ENCODE data around the gene INPP5D. TPM values are rescaled to one million over a fixed set of nuclear protein-coding genes. Genes with fewer than 3 reads are reported as not detected.

INPP5D gene
- total and polyA plus RNA-seq, 4 donors, result 7.6 to 26.1 (median 25.3) TPM

DNA sequence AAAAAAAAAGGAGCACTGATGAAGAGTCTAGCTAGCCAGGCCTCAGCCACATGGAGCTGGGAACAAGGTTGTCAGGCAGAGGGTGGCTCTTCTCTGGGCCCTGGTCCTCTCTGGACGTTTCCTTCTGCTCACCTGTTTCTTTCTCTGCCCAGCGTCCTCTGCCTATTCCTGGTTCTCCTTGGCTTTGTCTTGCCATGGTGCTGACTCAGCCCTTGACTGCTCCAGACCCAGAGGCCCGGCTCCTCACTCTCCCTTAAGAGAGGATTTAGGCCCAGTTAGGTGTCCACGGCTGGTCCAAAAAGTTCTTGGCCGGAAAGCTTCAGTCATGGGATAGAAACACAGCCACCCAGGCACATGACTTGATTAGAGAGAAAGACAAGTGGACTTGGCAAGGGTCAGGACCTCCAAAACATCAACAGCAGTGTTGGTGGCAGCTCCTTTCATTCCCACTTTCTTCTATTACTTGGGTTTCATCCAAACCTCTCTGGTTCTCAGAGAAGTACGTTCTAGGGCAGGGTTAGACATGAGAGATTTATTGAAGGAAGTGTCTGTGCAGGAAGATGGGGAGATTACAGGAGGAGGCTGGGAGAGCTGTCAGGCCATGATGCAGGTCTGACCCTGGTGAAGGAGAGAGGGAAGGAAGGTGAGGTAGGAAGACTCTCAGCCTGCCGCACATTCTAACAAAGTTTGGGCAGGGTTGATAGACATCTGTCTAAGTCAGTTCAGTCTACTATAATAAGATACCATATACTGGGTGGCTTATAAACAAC, 176.9 kb downstream of the INPP5D start:
- Histone ChIP-seq H3K9me3 (ENCODE audit: control insufficient read depth in 4 of 4, insufficient read depth in 3 of 4, low read length in 3 of 4) (peaks cover 0 to 4% (median 0%) of the 10 kb centered on the region in 4 donors), H3K27me3 (ENCODE audit: control insufficient read depth in 3 of 3, insufficient read depth in 3 of 3, low read length in 2 of 3) (no peaks in the 10 kb centered on the region), H3K9ac (ENCODE audit: insufficient read depth in 1 of 2, low read length in 2 of 2) (no peak overlapping the region), H3K4me3 (no peak overlapping the region), H3K4me1 (ENCODE audit: control insufficient read depth in 5 of 5, insufficient read depth in 5 of 5, low read length in 5 of 5) (no peaks in the 10 kb centered on the region), H3K27ac (ENCODE audit: low read depth in 1 of 2, low read length in 1 of 2) (no peak overlapping the region), H3K36me3 (ENCODE audit: control insufficient read depth in 4 of 4, insufficient read depth in 4 of 4, low read length in 4 of 4) (no peaks in the 10 kb centered on the region)
- TF ChIP-seq CTCF (IDR thresholded peaks at IDR 0.05; ENCODE audit: control extremely low read depth, extremely low read depth), result no peak
- ATAC-seq (ENCODE audit: insufficient read depth, low FRiP score) (no peak), DNase-seq (no peak)
- 78 to 85% methylated on average over 7 of the region's 7 CpGs for WGBS, 2 donors

DNA sequence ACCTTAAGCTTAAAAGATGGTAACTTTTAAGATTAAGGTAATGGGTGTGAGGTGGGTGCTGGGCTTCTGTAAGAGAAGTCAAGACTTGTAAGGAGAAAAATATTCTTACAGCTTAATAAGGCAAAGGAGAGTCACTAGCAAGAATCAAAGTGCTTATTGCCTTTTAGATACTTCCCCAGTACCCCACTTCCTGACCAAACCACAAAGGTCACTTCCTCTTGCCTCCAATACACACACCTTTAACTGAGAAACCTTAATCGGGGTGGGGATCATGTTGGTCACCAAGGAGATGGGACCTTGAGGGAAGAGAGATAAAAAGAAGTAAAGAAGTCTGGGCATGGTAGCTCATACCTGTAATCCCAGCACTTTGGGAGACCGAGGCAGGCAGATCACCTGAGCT, 180.8 kb downstream of the INPP5D start:
- ATAC-seq (ENCODE audit: insufficient read depth, low FRiP score) (no peak), DNase-seq (no peak)
- no peak overlapping the region for H3K4me3 ChIP-seq
- 53 to 62% methylated on average over 2 of the region's 2 CpGs for WGBS, 2 donors
- H3K27ac ChIP-seq (ENCODE audit: low read depth in 1 of 2, low read length in 1 of 2), result no peak overlapping the region
- no peaks in the 10 kb centered on the region for H3K27me3 ChIP-seq (ENCODE audit: control insufficient read depth in 3 of 3, insufficient read depth in 3 of 3, low read length in 2 of 3)
- no peaks in the 10 kb centered on the region for H3K4me1 ChIP-seq (ENCODE audit: control insufficient read depth in 5 of 5, insufficient read depth in 5 of 5, low read length in 5 of 5)
- peaks cover 0 to 5% (median 0%) of the 10 kb centered on the region in 4 donors for H3K9me3 ChIP-seq (ENCODE audit: control insufficient read depth in 4 of 4, insufficient read depth in 3 of 4, low read length in 3 of 4)
- H3K9ac ChIP-seq (ENCODE audit: insufficient read depth in 1 of 2, low read length in 2 of 2), result no peak overlapping the region
- H3K36me3 ChIP-seq (ENCODE audit: control insufficient read depth in 4 of 4, insufficient read depth in 4 of 4, low read length in 4 of 4), result no peaks in the 10 kb centered on the region
- TF ChIP-seq CTCF (IDR thresholded peaks at IDR 0.05; ENCODE audit: control extremely low read depth, extremely low read depth), result no peak

- ATAC-seq (ENCODE audit: insufficient read depth, low FRiP score) (no peak), DNase-seq (no peak)
- H3K4me3 ChIP-seq, result no peak overlapping the region
- H3K9ac ChIP-seq (ENCODE audit: insufficient read depth in 1 of 2, low read length in 2 of 2), result no peak overlapping the region
- 81 to 86% methylated on average over 3 of the region's 3 CpGs for WGBS, 2 donors
- H3K9me3 ChIP-seq (ENCODE audit: control insufficient read depth in 4 of 4, insufficient read depth in 3 of 4, low read length in 3 of 4), result peaks cover 0 to 5% (median 0%) of the 10 kb centered on the region in 4 donors
- H3K4me1 ChIP-seq (ENCODE audit: control insufficient read depth in 5 of 5, insufficient read depth in 5 of 5, low read length in 5 of 5), result no peaks in the 10 kb centered on the region
- H3K27ac ChIP-seq (ENCODE audit: low read depth in 1 of 2, low read length in 1 of 2), result no peak overlapping the region
- H3K27me3 ChIP-seq (ENCODE audit: control insufficient read depth in 3 of 3, insufficient read depth in 3 of 3, low read length in 2 of 3), result no peaks in the 10 kb centered on the region
- no peak for TF ChIP-seq CTCF (IDR thresholded peaks at IDR 0.05; ENCODE audit: control extremely low read depth, extremely low read depth)
- H3K36me3 ChIP-seq (ENCODE audit: control insufficient read depth in 4 of 4, insufficient read depth in 4 of 4, low read length in 4 of 4), result no peaks in the 10 kb centered on the region
Observed at GRCh38 chr2:233241803-233242202, 181.7 kb downstream of the INPP5D start.

Measured in lung (tissue), 12 donors.